SK-N-SH (cell line): ENCODE results near the gene CYSLTR2. TPM values are rescaled to one million over a fixed set of nuclear protein-coding genes. Genes with fewer than 3 reads are reported as not detected.

Experiments
- CTCF ChIA-PET: fragments of 300-600, 350-600 bp; formaldehyde crosslinking; extraction: SDS; loops from one replicate; lab custom pipeline; 2021; lab: Yijun Ruan, JAX
- POLR2A ChIA-PET: fragments of 350-600 bp; sonication (Branson Sonifier 250); formaldehyde crosslinking; extraction: SDS; loops from one replicate; lab custom pipeline; 2020; ENCODE audit warnings: antibody characterized with exemption, inconsistent platforms; lab: Yijun Ruan, JAX
- DNase-seq: peaks from one replicate; pipeline ENCODE4 v3.0.0; 2012
- H2AFZ ChIP-seq: fragments of 200-600 bp; sonication (generic); 2 replicates; pipeline ENCODE4 v1.8.1; 2016; ENCODE audit warnings: antibody characterized with exemption, mild to moderate bottlenecking, low read depth
- H3F3A ChIP-seq: fragments of 200-600 bp; sonication (generic); replicated peaks from 2 replicates; pipeline ENCODE3; 2016; ENCODE audit warnings: antibody characterized with exemption, mild to moderate bottlenecking; ENCODE audit not compliant: insufficient read depth
- H3K27ac ChIP-seq, 2 experiments: fragments of 200-500 bp in 1 of 2; fragments of 200-600 bp in 1 of 2; sonication (Bioruptor generic) in 1 of 2; sonication (generic), shearing (Covaris generic) in 1 of 2; 2 replicates each; pipeline versions ENCODE4 v1.5.1 to v1.6.1; 2014 to 2016; ENCODE audit warnings: low read depth in 2 of 2, inconsistent platforms in 1 of 2, low read length in 1 of 2, mild to moderate bottlenecking in 1 of 2, mixed read lengths in 1 of 2
- H3K27me3 ChIP-seq: fragments of 200-600 bp; sonication (generic), shearing (Covaris generic); 2 replicates; pipeline ENCODE4 v1.6.1; 2016; ENCODE audit warnings: mixed run types; ENCODE audit not compliant: insufficient read depth
- H3K36me3 ChIP-seq, 2 experiments: fragments of 200-500 bp in 1 of 2; fragments of 200-600 bp in 1 of 2; sonication (Bioruptor generic) in 1 of 2; sonication (generic) in 1 of 2; replicated peaks in 1 of 2; 2 replicates each; pipeline versions ENCODE3 to v1.5.1; 2014 to 2016; ENCODE audit warnings: low read length in 1 of 2, mild to moderate bottlenecking in 1 of 2; ENCODE audit not compliant: insufficient read depth in 2 of 2, control insufficient read depth in 1 of 2
- H3K4me1 ChIP-seq, 2 experiments: fragments of 200-500 bp in 1 of 2; fragments of 200-600 bp in 1 of 2; sonication (Bioruptor generic) in 1 of 2; sonication (generic), shearing (Covaris generic) in 1 of 2; 2 replicates each; pipeline versions ENCODE4 v1.5.1 to v1.6.1; 2014 to 2016; ENCODE audit warnings: low read depth in 1 of 2, low read length in 1 of 2, mixed run types in 1 of 2; ENCODE audit not compliant: insufficient read depth in 2 of 2, control insufficient read depth in 1 of 2
- H3K4me2 ChIP-seq: fragments of 200-600 bp; sonication (generic), shearing (Covaris generic); 2 replicates; pipeline ENCODE4 v1.6.1; 2017; ENCODE audit warnings: mixed run types
- H3K4me3 ChIP-seq, 2 experiments: fragments of 200-500 bp in 1 of 2; fragments of 200-600 bp in 1 of 2; sonication (Bioruptor generic) in 1 of 2; sonication (generic), shearing (Covaris generic) in 1 of 2; 2 replicates each; pipeline versions ENCODE4 v1.5.1 to v1.8.1; 2014 to 2016; ENCODE audit warnings: low read depth in 2 of 2, inconsistent platforms in 1 of 2, low read length in 1 of 2, mild to moderate bottlenecking in 1 of 2, mixed read lengths in 1 of 2, moderate library complexity in 1 of 2
- H3K79me2 ChIP-seq: fragments of 200-600 bp; sonication (generic); 2 replicates; pipeline ENCODE4 v1.8.1; 2017; ENCODE audit warnings: mild to moderate bottlenecking; ENCODE audit not compliant: insufficient read depth
- H3K9ac ChIP-seq: fragments of 200-600 bp; sonication (generic); 2 replicates; pipeline ENCODE4 v1.6.1; 2017; ENCODE audit warnings: mixed run types
- H3K9me2 ChIP-seq: fragments of 200-600 bp; sonication (generic); 2 replicates; pipeline ENCODE4 v1.6.1; 2017; ENCODE audit warnings: mixed run types
- H3K9me3 ChIP-seq: fragments of 200-600 bp; sonication (generic); 2 replicates; pipeline ENCODE4 v1.6.1; 2017; ENCODE audit warnings: mixed run types, mild to moderate bottlenecking, moderate library complexity
- H4K20me1 ChIP-seq: fragments of 200-600 bp; sonication (generic); 2 replicates; pipeline ENCODE4 v1.6.1; 2017; ENCODE audit warnings: mild to moderate bottlenecking, mixed run types; ENCODE audit not compliant: insufficient read depth
- ELF1 ChIP-seq: IDR thresholded peaks from 2 replicates; pipeline ENCODE4 v1.4.0; 2012
- JUND ChIP-seq: IDR thresholded peaks from 2 replicates; pipeline ENCODE4 v1.4.0; 2012
- MEF2A ChIP-seq: IDR thresholded peaks from 2 replicates; pipeline ENCODE4 v1.4.0; 2012; ENCODE audit warnings: low read depth, borderline replicate concordance
- MXI1 ChIP-seq: IDR thresholded peaks from 2 replicates; pipeline ENCODE4 v1.6.1; 2012; ENCODE audit warnings: mild to moderate bottlenecking, low read depth, low read length, improper control_type of control experiment
- RAD21 ChIP-seq: IDR thresholded peaks from 2 replicates; pipeline ENCODE4 v1.6.1; 2012; ENCODE audit warnings: mild to moderate bottlenecking, low read length
- RFX5 ChIP-seq: IDR thresholded peaks from 2 replicates; pipeline ENCODE4 v1.6.1; 2012; ENCODE audit warnings: mild to moderate bottlenecking, improper control_type of control experiment, low read length
- SIN3A ChIP-seq: IDR thresholded peaks from 2 replicates; pipeline ENCODE4 v1.6.1; 2012; ENCODE audit warnings: low read depth, mild to moderate bottlenecking, low read length, moderate library complexity, borderline replicate concordance
- TCF12 ChIP-seq: IDR thresholded peaks from 2 replicates; pipeline ENCODE4 v1.4.0; 2012
- polyA plus RNA-seq, 3 experiments: library from polyadenylated mRNA; depleted of rRNA; stranded (reverse); fragments of >200 nt; gene quantifications; 2 replicates each; pipeline ENCODE4 v1.2.3, GENCODE V29; 2012
- TF ChIP-seq, protein P1 (sequence below): IDR thresholded peaks from 2 replicates; pipeline ENCODE4 v1.4.0; 2012; ENCODE audit warnings: low read depth, borderline replicate concordance
- TF ChIP-seq, protein P2 (sequence below): IDR thresholded peaks from 2 replicates; pipeline ENCODE4; 2012
- TF ChIP-seq, protein P3 (sequence below): IDR thresholded peaks from 2 replicates; pipeline ENCODE4 v1.6.1; 2012; ENCODE audit warnings: mild to moderate bottlenecking, low read depth, low read length, moderate library complexity
- TF ChIP-seq, protein P4 (sequence below): IDR thresholded peaks from 2 replicates; pipeline ENCODE4 v1.4.0; 2012; ENCODE audit warnings: low read depth

The CYSLTR2 gene
- polyA plus RNA-seq, 1 of the 3 experiments (the other 2 are of a cell fraction), result 0.12 TPM

GRCh38 chr13:48634636-48635035 lies 19.1 kb upstream of the CYSLTR2 start:
- no peaks in the 10 kb centered on the region for H3K9me2 ChIP-seq
- CTCF ChIA-PET, result no interaction called here
- H3K79me2 ChIP-seq, result no peaks in the 10 kb centered on the region
- H3K9me3 ChIP-seq, result 0 out of 2 replicates have a peak, but pooled peaks cover 6% of the 10 kb centered on the region
- H4K20me1 ChIP-seq, result no peaks in the 10 kb centered on the region
- no peak overlapping the region for H3K27ac ChIP-seq
- H3K4me1 ChIP-seq, result no peaks in the 10 kb centered on the region
- no peaks in the 10 kb centered on the region for H3K27me3 ChIP-seq
- H3K4me3 ChIP-seq, result no peak overlapping the region
- no peak overlapping the region for H3K9ac ChIP-seq
- H3F3A ChIP-seq, result no peaks in the 10 kb centered on the region
- no peak for DNase-seq
- H3K4me2 ChIP-seq, result no peak overlapping the region
- POLR2A ChIA-PET, result no interaction called here
- no peak overlapping the region for H2AFZ ChIP-seq
- H3K36me3 ChIP-seq, result no peaks in the 10 kb centered on the region
- TF ChIP-seq JUND (no peak), TCF12 (no peak), SIN3A (no peak), ELF1 (no peak), MEF2A (no peak), RFX5 (no peak)
- TF ChIP-seq, protein P1, sequence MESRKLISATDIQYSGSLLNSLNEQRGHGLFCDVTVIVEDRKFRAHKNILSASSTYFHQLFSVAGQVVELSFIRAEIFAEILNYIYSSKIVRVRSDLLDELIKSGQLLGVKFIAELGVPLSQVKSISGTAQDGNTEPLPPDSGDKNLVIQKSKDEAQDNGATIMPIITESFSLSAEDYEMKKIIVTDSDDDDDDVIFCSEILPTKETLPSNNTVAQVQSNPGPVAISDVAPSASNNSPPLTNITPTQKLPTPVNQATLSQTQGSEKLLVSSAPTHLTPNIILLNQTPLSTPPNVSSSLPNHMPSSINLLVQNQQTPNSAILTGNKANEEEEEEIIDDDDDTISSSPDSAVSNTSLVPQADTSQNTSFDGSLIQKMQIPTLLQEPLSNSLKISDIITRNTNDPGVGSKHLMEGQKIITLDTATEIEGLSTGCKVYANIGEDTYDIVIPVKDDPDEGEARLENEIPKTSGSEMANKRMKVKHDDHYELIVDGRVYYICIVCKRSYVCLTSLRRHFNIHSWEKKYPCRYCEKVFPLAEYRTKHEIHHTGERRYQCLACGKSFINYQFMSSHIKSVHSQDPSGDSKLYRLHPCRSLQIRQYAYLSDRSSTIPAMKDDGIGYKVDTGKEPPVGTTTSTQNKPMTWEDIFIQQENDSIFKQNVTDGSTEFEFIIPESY, result no peak
- TF ChIP-seq, protein P2, sequence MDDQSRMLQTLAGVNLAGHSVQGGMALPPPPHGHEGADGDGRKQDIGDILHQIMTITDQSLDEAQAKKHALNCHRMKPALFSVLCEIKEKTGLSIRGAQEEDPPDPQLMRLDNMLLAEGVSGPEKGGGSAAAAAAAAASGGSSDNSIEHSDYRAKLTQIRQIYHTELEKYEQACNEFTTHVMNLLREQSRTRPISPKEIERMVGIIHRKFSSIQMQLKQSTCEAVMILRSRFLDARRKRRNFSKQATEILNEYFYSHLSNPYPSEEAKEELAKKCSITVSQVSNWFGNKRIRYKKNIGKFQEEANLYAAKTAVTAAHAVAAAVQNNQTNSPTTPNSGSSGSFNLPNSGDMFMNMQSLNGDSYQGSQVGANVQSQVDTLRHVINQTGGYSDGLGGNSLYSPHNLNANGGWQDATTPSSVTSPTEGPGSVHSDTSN, result no peak
- TF ChIP-seq, protein P3, sequence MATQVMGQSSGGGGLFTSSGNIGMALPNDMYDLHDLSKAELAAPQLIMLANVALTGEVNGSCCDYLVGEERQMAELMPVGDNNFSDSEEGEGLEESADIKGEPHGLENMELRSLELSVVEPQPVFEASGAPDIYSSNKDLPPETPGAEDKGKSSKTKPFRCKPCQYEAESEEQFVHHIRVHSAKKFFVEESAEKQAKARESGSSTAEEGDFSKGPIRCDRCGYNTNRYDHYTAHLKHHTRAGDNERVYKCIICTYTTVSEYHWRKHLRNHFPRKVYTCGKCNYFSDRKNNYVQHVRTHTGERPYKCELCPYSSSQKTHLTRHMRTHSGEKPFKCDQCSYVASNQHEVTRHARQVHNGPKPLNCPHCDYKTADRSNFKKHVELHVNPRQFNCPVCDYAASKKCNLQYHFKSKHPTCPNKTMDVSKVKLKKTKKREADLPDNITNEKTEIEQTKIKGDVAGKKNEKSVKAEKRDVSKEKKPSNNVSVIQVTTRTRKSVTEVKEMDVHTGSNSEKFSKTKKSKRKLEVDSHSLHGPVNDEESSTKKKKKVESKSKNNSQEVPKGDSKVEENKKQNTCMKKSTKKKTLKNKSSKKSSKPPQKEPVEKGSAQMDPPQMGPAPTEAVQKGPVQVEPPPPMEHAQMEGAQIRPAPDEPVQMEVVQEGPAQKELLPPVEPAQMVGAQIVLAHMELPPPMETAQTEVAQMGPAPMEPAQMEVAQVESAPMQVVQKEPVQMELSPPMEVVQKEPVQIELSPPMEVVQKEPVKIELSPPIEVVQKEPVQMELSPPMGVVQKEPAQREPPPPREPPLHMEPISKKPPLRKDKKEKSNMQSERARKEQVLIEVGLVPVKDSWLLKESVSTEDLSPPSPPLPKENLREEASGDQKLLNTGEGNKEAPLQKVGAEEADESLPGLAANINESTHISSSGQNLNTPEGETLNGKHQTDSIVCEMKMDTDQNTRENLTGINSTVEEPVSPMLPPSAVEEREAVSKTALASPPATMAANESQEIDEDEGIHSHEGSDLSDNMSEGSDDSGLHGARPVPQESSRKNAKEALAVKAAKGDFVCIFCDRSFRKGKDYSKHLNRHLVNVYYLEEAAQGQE, result no peak
- TF ChIP-seq, protein P4, sequence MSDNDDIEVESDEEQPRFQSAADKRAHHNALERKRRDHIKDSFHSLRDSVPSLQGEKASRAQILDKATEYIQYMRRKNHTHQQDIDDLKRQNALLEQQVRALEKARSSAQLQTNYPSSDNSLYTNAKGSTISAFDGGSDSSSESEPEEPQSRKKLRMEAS, result no peak

DNA sequence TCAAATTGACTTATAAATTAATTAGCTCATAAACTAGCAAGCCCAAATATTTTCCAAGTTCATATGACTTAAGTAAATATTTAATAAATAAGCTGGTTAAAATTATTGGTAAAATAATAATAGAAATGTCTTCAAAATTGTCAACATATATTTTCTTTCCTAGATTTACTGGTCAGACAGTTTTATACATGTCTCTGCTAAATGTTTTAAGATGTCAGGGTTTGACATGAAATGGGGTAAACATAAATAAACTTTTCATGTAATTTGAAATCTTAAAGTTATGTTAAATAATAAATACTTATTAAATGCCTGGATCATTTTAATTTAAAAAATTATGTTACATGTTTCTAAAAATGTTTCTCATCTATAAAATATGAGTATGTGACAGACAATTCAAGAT lies 18.3 kb upstream of the CYSLTR2 start:
- H3K79me2 ChIP-seq, result no peaks in the 10 kb centered on the region
- DNase-seq, result no peak
- H3K9me2 ChIP-seq, result no peaks in the 10 kb centered on the region
- no peak overlapping the region for H3K4me2 ChIP-seq
- H3K4me1 ChIP-seq, result no peaks in the 10 kb centered on the region
- 0 out of 2 replicates have a peak, but pooled peaks cover 6% of the 10 kb centered on the region for H3K9me3 ChIP-seq
- H3K36me3 ChIP-seq, result no peaks in the 10 kb centered on the region
- H3K9ac ChIP-seq, result no peak overlapping the region
- CTCF ChIA-PET, result interaction anchor here (0.8 to 1.2 kb wide), 2 partner anchors 11 to 134 kb away, joined by 3 to 5 read pairs; no protein-coding TSS in a partner anchor
- H2AFZ ChIP-seq, result no peak overlapping the region
- H3K27ac ChIP-seq, result no peak overlapping the region
- POLR2A ChIA-PET, result no interaction called here
- TF ChIP-seq RAD21, result no peak
- TF ChIP-seq MXI1, result no peak
- TF ChIP-seq TCF12, result no peak
- no peaks in the 10 kb centered on the region for H3K27me3 ChIP-seq
- H3F3A ChIP-seq, result no peaks in the 10 kb centered on the region
- H3K4me3 ChIP-seq, result no peak overlapping the region
- H4K20me1 ChIP-seq, result no peaks in the 10 kb centered on the region
